Osteocyte (in vitro differentiated cells): ENCODE data around the gene PRPF8. TPM values are rescaled to one million over a fixed set of nuclear protein-coding genes. Genes with fewer than 3 reads are reported as not detected.

Source experiments
- DNase-seq: peaks from one replicate; pipeline ENCODE4 v3.0.0; 2021; ENCODE audit warnings: mixed read lengths; ENCODE audit not compliant: unreplicated experiment; ENCODE audit errors: extremely low spot score
- H3K27ac Mint-ChIP-seq: one replicate; pipeline ENCODE4 v1.8.0; 2021; ENCODE audit warnings: mild to moderate bottlenecking, mixed read lengths; ENCODE audit not compliant: unreplicated experiment
- H3K27me3 Mint-ChIP-seq: one replicate; pipeline ENCODE4 v1.8.0; 2021; ENCODE audit warnings: mixed read lengths; ENCODE audit not compliant: unreplicated experiment
- H3K36me3 Mint-ChIP-seq: one replicate; pipeline ENCODE4 v1.8.0; 2021; ENCODE audit warnings: mixed read lengths; ENCODE audit not compliant: unreplicated experiment
- H3K4me1 Mint-ChIP-seq: one replicate; pipeline ENCODE4 v1.8.0; 2021; ENCODE audit warnings: mixed read lengths; ENCODE audit not compliant: unreplicated experiment
- H3K4me3 Mint-ChIP-seq: one replicate; pipeline ENCODE4 v1.8.0; 2021; ENCODE audit warnings: mild to moderate bottlenecking, moderate library complexity, mixed read lengths; ENCODE audit not compliant: unreplicated experiment
- H3K9me3 Mint-ChIP-seq: one replicate; pipeline ENCODE4 v1.8.0; 2021; ENCODE audit warnings: mixed read lengths; ENCODE audit not compliant: unreplicated experiment
- CTCF ChIP-seq: fragments of 200-600 bp; sonication (generic); IDR thresholded peaks from 2 replicates; pipeline ENCODE4 v1.5.0; 2021; ENCODE audit warnings: antibody characterized with exemption, mild to moderate bottlenecking, moderate library complexity
- total RNA-seq: library from RNA; stranded (reverse); gene quantifications from 2 replicates; pipeline ENCODE4 v1.2.1, GENCODE V29; 2021

Gene PRPF8
- total RNA-seq, 1 donor from 2014 or later = 238 TPM

GRCh38 chr17:1639549-1640180 lies 45.0 kb downstream of the PRPF8 start:
- Mint-ChIP-seq H3K9me3 (no peaks in the 10 kb centered on the region), H3K36me3 (no peaks in the 10 kb centered on the region), H3K27me3 (no peaks in the 10 kb centered on the region), H3K4me3 (no peak overlapping the region), H3K27ac (no peak overlapping the region), H3K4me1 (peaks cover 4% of the 10 kb centered on the region)
- no peak for TF ChIP-seq CTCF
- no peak for DNase-seq

DNA sequence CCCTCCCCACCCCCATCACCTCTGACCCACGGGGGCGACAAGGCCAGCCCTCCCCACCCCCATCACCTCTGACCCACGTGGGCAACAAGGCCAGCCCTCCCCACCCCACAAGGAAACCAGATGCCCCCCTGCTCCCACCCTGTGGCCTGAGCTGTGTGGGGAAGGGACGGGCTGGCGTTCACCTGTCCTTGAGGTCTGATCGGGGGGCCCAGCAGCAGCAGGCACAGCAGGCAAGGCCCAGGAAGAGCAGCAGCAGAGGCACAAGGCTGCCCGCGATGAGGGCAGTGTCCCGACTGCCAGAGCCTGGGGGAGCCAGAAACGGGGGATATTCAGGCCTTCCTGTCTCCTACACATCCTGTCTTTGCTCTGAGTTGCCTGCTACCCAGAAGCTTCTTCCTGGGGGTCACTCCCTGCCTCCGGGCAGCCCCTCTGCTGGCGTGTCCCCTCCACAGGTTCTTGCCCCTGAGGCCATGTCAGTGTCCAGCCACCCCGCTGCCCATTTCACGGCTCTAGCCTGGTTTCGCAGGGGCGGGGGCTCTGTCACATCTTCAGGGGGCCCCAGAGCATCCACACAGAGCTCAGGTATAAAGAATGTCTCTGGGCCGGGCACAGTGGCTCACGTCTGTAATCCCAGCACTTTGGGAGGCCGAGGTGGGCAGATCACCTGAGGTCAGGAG lies 45.9 kb downstream of the PRPF8 start:
- H3K27me3 Mint-ChIP-seq = no peaks in the 10 kb centered on the region
- no peak for DNase-seq
- TF ChIP-seq CTCF = no peak
- no peak overlapping the region for H3K4me3 Mint-ChIP-seq
- no peak overlapping the region for H3K27ac Mint-ChIP-seq
- H3K9me3 Mint-ChIP-seq = no peaks in the 10 kb centered on the region
- no peaks in the 10 kb centered on the region for H3K4me1 Mint-ChIP-seq
- H3K36me3 Mint-ChIP-seq = no peaks in the 10 kb centered on the region

DNA sequence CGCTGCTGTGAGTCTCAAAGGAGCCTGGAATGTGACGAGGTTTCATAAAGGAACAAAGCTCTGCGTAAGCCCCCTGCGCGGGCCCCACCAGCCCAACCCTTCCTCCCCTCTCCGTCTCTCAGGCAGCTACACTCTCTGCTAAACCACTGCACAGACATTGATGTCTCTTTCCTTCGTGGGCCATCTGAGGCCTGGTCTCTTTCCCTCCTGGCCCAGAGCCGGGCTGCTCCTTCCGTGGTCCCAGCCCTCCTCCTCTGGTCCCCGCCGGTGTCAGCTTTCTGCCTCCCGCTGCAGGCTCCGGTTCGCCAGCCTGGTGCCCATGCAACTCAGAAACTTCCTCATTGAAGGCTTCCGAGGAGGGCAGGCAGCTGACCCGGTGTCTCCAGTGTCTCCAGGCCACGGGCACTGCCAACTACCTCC lies 46.5 kb downstream of the PRPF8 start:
- H3K9me3 Mint-ChIP-seq = no peaks in the 10 kb centered on the region
- H3K27me3 Mint-ChIP-seq = no peaks in the 10 kb centered on the region
- H3K4me3 Mint-ChIP-seq = no peak overlapping the region
- H3K27ac Mint-ChIP-seq = no peak overlapping the region
- H3K4me1 Mint-ChIP-seq = no peaks in the 10 kb centered on the region
- no peak for DNase-seq
- no peaks in the 10 kb centered on the region for H3K36me3 Mint-ChIP-seq
- no peak for TF ChIP-seq CTCF

DNA sequence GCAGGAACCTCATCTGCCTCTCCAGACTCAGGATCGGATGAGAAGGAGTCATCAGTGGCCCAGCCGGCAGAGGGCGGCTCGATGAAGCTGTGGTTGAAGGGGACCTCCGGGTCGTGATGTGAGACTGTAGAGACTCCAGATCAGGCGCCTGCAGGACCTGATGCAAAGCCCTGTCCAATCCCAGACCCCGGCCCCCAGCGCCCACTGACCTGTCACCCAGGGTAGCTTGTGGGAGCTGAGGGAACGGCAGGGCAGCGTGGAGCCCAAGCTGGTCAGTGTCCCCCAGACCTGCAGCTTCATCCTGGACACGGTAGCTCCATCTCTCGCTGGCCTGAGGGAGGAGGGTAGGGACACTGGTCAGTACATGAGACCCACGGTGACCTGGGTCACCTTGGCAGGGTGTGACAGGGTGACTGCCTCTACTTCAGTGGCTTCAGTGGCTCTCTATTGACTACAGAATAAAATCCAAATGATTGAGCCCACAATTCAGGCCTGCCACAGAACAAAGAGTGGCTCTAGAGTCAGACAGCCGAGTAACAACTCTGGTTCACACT lies 47.9 kb downstream of the PRPF8 start:
- Mint-ChIP-seq H3K4me1 (no peaks in the 10 kb centered on the region), H3K4me3 (no peak overlapping the region)

More for the DNA sequence above, 47.9 kb downstream of the PRPF8 start:
- Mint-ChIP-seq H3K9me3 (no peaks in the 10 kb centered on the region), H3K36me3 (no peaks in the 10 kb centered on the region), H3K27me3 (peaks cover 2% of the 10 kb centered on the region), H3K27ac (no peak overlapping the region)
- no peak for TF ChIP-seq CTCF
- no peak for DNase-seq
